Measurements from ENCODE around the gene STC2. TPM values are rescaled to one million over a fixed set of nuclear protein-coding genes. Genes with fewer than 3 reads are reported as not detected.

STC2 gene
- total and polyA plus RNA-seq, 10 of the 15 experiments (the other 5 are each of a cell fraction or from before 2014, with no cell fraction given): 0.05 to 4.8 (median 2.0) TPM

DNA sequence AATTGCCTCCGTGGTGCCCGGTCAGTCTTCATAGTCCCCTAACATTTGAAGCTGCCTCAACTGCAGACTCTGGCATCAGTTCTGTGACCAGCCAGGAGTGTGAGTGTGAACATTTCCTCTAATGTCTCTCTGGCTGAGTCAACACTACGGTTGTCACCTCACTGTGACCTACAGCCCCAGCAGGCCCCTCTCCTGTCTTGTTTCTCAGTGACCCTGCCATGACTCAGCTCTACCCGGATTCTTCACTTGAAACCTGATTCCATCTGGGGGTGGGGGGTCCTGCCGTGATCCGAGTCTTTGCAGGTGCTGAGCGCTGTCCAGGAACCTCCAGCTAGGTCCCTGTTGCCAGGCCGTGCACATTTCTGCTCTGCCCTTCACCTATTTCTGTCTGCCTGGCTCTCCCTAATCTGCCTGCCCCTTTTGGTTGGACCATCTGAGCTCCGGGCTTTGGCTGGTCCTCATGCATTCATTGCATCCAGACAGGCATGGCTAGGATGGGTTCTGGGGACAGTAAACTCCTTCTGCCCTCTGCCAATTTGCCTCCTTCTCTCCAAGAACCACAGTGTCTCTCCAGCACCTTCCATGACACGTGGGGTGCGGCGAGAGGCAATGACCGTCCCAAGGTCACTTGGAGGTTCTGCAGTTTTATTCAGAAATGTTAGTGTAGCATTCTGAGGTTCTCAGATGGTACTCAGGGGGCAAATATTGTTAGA lies 24.2 kb downstream of the STC2 start (continued):
- TF ChIP-seq, protein P1, sequence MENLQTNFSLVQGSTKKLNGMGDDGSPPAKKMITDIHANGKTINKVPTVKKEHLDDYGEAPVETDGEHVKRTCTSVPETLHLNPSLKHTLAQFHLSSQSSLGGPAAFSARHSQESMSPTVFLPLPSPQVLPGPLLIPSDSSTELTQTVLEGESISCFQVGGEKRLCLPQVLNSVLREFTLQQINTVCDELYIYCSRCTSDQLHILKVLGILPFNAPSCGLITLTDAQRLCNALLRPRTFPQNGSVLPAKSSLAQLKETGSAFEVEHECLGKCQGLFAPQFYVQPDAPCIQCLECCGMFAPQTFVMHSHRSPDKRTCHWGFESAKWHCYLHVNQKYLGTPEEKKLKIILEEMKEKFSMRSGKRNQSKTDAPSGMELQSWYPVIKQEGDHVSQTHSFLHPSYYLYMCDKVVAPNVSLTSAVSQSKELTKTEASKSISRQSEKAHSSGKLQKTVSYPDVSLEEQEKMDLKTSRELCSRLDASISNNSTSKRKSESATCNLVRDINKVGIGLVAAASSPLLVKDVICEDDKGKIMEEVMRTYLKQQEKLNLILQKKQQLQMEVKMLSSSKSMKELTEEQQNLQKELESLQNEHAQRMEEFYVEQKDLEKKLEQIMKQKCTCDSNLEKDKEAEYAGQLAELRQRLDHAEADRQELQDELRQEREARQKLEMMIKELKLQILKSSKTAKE (IDR thresholded peaks at IDR 0.05; ENCODE audit: low read depth, poor library complexity, severe bottlenecking): no peak
- TF ChIP-seq, protein P2, sequence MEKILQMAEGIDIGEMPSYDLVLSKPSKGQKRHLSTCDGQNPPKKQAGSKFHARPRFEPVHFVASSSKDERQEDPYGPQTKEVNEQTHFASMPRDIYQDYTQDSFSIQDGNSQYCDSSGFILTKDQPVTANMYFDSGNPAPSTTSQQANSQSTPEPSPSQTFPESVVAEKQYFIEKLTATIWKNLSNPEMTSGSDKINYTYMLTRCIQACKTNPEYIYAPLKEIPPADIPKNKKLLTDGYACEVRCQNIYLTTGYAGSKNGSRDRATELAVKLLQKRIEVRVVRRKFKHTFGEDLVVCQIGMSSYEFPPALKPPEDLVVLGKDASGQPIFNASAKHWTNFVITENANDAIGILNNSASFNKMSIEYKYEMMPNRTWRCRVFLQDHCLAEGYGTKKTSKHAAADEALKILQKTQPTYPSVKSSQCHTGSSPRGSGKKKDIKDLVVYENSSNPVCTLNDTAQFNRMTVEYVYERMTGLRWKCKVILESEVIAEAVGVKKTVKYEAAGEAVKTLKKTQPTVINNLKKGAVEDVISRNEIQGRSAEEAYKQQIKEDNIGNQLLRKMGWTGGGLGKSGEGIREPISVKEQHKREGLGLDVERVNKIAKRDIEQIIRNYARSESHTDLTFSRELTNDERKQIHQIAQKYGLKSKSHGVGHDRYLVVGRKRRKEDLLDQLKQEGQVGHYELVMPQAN (conservative IDR thresholded peaks at IDR 0.05): no peak
- TF ChIP-seq SUPT20H (IDR thresholded peaks at IDR 0.05; ENCODE audit: borderline replicate concordance, control insufficient read depth, low read depth, low read length) (no peak), ASH2L (IDR thresholded peaks at IDR 0.05; ENCODE audit: borderline replicate concordance, low read depth) (no peak), POLR2A (IDR thresholded peaks at IDR 0.05; ENCODE audit: low read depth, low read length) (no peak), CREM (IDR thresholded peaks at IDR 0.05; ENCODE audit: low read depth) (no peak), CREB1 (IDR thresholded peaks at IDR 0.05; ENCODE audit: low read depth) (no peak), KLF5 (IDR thresholded peaks at IDR 0.05; ENCODE audit: partially characterized antibody) (no peak)
- TF ChIP-seq, protein P3, sequence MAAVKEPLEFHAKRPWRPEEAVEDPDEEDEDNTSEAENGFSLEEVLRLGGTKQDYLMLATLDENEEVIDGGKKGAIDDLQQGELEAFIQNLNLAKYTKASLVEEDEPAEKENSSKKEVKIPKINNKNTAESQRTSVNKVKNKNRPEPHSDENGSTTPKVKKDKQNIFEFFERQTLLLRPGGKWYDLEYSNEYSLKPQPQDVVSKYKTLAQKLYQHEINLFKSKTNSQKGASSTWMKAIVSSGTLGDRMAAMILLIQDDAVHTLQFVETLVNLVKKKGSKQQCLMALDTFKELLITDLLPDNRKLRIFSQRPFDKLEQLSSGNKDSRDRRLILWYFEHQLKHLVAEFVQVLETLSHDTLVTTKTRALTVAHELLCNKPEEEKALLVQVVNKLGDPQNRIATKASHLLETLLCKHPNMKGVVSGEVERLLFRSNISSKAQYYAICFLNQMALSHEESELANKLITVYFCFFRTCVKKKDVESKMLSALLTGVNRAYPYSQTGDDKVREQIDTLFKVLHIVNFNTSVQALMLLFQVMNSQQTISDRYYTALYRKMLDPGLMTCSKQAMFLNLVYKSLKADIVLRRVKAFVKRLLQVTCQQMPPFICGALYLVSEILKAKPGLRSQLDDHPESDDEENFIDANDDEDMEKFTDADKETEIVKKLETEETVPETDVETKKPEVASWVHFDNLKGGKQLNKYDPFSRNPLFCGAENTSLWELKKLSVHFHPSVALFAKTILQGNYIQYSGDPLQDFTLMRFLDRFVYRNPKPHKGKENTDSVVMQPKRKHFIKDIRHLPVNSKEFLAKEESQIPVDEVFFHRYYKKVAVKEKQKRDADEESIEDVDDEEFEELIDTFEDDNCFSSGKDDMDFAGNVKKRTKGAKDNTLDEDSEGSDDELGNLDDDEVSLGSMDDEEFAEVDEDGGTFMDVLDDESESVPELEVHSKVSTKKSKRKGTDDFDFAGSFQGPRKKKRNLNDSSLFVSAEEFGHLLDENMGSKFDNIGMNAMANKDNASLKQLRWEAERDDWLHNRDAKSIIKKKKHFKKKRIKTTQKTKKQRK (IDR thresholded peaks at IDR 0.05; ENCODE audit: low read depth, low read length): no peak

Measured in GM12878 (cell line).